ENCODE measurements around the gene GSTM2.
A peak's percentile ranks its signal among the peaks of the same experiment; 100 is the strongest.

The GSTM2 gene

DNA sequence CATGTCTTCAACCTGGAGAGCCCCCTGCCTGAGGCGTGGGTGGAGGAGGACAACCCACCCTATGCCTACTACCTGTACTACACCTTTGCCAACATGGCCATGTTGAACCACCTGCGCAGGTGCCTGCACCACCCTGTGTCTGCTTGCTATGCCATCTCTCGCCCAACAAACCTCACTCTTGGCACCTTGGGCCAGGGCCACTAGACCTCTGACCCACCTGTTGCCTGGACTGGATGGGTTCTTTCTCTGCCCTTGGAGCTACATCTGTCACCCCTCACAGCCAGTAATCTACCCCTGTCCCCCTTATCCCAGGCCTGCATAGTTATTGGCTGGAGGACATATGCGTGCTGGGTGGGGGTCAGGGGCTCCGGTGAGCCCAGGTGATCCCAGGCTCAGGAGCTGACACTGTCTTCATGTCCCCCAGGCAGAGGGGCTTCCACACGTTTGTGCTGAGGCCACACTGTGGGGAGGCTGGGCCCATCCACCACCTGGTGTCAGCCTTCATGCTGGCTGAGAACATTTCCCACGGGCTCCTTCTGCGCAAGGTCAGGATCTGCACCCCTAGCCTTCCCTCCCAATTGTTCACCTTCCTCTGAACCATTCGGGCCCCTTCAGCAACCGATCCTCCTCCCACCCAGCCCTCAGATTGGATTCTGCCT lies 38.4 kb upstream of the GSTM2 start:
- no peak for DNase-seq (ENCODE audit: extremely low read depth in 1 of 2, low read depth in 1 of 2)

GRCh38 chr1:109630081-109630897 lies 37.6 kb upstream of the GSTM2 start:
- DNase-seq (ENCODE audit: extremely low read depth in 1 of 2, low read depth in 1 of 2) = peak in 1 of 2 donors; percentile 33

- no peak for DNase-seq (ENCODE audit: extremely low read depth in 1 of 2, low read depth in 1 of 2)
Measured at GRCh38 chr1:109630898-109631512, 36.9 kb upstream of the GSTM2 start.

DNA sequence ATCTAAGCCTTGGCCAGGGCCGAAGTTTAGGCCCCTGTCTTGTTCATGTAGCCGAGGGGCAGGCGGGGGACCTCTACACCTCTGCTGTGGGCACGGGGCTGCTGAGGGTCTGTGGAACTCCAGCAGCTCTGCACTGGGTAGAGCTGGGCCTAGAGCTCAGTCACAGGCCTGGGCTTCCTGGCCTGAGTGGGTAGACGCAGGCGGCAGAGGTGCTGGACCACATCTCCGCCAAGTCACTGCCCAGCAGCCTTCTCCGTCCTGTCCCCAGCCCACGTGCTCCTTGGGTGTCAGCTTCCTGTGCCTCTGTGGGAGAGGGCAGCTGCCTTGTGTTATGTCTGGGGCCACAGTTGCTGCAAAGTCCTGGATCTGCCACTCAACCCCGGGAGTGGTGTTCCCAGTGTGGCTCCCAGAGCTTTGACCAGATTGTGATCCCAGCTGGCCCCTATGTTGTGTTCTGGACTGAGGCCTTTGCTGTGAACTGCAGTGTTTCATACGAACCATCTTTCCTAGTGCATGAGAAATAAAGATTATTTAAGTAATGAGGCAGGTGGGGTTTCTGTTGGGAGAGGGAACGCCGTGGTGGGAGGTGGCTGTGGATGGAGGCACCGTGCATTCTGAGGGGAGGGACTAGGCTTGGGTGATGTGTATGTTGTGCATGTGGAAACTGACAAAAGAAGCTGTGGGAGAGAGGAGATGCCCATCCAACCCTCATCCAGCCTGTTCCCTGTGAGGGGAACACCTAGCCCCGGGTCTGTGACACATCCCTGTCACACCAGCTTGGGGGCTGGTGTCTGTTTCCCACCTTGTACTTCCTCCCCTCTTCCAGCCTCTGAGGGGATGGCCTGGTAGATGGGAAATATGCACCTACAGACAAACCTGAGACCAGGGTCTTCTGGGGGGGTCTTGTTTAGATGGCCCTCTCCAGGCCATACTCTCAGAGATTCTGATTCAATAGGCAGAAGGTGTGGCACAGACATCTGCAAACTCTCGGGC lies 36.0 kb upstream of the GSTM2 start:
- DNase-seq (ENCODE audit: extremely low read depth in 1 of 2, low read depth in 1 of 2) = no peak

DNA sequence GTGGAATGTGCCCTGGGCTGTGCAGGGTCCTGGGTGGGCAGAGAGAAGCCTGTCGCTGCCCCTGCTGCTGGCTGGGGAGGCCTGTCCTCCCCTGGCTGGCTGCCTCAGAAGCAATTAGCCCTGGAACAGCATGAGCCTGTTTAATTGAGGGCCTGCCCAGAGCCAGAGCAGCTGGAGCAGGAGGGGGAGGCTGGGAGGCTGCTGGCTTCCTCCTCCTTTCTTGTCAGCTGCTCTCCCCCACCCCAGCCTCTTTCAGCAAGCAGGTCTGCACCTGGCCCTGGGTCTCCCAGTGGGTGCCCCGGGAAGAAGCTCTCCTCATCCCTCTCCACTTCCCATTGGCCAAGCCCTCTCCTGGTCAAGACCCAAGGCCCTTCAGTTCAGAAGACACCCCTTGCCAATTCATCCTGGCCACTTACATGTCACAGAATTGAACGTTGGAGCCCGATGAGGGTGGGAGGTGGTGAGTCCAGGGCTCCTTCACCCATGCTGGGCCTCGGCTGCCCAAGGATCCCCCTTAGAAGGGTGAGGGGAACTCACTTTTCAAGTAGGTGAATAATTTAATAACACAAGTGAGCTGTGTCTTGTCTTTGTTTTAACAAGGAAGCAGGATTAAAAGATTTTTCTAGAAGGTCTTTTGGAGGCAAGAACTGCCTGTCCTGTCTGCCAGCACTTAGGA lies 35.0 kb upstream of the GSTM2 start:
- no peak for DNase-seq (ENCODE audit: extremely low read depth in 1 of 2, low read depth in 1 of 2)

DNA sequence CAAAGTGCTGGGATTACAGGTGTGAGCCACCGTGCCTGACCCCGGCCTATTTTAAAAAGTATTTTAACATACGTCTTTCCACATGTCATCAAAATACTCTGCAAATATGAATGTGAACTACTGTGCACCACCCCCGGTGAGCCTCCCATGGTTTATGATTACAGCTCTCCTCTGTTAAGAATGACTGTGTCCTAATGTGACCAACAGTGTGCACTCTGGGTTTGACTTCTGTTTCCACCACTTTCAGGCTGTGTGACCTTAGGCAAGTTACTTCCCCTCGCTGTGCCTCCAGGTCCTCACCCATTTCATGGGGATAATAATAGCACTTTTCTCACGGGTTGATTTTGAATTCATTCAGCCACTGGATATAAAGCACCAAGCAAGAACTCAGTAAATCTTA lies 33.6 kb upstream of the GSTM2 start:
- no peak for DNase-seq (ENCODE audit: extremely low read depth in 1 of 2, low read depth in 1 of 2)

DNA sequence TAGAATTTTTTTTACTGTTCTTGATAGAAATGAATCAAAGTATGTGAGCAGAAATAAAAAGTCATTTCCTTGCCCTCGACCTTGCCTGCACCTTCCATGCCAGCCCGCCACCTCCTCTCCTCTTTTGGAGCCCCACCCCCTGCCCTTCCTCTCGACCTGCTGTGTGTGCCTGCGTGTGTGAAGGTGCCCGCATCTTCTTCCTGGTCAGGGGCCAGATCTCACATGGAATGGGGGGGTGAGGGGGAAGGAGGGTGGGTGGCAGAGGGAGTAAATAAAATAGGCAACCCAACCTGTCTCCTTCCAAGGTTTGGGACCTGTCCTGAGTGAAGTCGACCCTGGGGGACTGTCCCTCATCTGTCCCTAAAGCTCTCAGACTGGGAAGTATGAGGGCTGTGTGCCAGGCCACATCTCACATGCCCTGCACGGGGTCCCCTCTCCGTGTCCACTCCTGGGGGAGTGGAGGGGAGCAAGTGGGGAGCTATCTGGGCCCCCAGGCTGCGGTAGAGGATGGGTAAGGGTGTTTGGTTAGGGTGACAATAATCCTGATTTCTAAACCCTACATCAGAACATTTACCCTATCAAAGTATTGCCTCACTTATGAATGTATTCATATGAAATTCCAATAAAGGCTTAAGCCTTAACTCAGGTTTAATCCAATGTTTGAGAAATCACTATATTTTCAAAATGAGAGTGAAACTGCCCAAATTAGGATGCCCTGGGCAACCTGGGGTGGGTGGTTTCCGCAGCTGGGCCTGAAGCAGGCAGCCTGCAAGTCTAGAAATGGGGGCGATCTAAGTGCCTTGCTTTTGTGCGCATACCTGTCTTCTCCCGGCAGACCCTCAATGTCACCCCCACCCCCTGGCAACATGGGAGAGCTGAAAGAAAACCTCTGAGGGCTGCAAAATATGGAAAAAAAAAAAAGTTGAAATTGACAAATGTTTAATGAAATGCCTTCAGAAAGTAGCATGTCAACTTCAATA lies 32.8 kb upstream of the GSTM2 start:
- no peak for DNase-seq (ENCODE audit: extremely low read depth in 1 of 2, low read depth in 1 of 2)

- no peak for DNase-seq (ENCODE audit: extremely low read depth in 1 of 2, low read depth in 1 of 2)
Measured at GRCh38 chr1:109635862-109636200, 32.0 kb upstream of the GSTM2 start.

DNA sequence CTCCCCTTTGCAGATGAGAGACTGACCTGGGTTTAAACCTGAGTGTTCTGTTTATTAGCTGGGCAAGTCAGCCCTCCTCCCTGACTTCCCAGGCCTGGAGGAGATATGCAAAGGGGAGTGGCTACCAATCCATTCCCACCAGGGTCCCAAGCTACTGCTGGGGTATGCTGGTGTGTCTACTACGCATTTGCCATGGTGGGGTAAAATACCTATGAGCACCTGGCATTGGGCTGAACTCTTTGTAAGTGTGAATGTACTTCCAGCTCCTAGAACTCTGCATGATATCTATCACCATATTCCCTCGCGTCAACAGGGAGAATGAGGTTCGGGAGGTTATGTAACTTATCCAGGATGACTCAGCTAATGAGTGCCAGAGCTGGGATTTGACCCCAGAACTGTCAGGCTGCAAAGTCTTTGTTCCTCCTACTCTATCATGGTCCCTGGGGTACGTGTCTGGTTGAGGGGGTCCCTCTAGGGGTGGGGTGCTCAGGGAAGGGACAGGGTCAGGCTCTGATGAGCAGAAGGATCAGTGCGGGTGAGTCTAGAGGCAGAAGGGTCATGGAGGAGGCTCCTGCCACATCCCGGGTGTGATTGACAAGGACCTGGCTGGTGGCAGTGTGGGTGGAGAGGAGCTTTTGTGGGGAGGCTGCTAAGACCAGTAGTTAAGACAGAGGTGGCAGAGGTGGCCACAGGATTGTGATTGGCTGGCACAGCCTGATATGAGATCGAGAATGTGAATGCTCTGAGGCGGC lies 31.5 kb upstream of the GSTM2 start:
- DNase-seq (ENCODE audit: extremely low read depth in 1 of 2, low read depth in 1 of 2) = no peak

- no peak for DNase-seq (ENCODE audit: extremely low read depth in 1 of 2, low read depth in 1 of 2)
Measured at GRCh38 chr1:109637446-109637845, 30.4 kb upstream of the GSTM2 start.

DNA sequence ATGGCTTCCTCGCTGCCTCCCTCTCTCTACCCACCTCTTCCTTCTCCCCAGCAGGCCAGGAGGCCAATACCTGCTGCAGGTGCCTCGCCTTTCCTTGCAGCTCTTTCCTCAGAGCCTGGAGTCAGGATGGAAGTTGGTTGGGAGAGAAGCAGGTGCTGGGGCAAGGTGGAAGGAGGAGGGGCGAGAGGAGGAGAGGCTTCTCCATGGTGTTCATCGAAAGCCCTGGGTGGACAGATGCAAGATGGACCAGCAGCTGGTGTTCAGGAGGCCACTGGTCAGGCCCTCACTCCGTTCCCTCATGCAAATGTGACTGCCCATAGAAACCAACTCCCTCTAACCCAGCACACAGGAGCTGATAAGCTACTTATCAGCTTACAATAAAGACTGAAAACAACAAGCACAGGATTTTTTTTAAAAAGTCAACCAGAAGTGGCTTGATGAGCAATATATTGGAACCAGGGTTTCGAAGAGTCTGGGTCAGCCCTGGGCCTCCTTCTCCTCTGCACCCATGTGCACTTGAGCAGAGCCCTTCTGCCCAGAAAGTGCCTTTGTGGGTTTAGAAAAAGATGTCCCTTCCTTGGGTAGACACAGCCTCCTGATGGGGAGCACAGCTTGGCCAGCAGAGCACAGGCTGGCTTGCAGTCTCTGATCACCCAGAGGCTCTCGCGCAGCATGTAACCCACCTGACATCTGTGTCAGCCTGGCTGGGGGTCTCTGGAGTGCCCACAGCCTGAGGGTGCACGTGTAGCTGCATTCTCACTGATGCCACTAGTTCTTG lies 28.6 kb upstream of the GSTM2 start:
- no peak for DNase-seq (ENCODE audit: extremely low read depth in 1 of 2, low read depth in 1 of 2)

DNA sequence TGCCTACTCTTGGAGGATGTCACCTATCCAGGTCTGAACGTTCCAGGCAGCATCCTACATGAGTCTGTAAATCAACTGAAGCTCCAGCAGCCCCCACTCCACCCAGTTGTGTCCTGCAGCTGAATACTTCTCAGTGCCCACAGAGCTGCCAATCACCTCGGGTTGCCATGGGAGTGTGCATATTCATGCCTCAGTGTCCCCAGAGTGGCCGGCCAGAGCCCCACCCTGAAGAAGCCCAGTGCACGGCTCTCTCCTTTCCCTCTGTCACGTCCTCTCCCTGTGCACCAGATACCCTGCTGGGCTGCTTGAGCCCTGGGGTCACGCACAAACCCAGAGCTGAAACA lies 28.0 kb upstream of the GSTM2 start:
- DNase-seq (ENCODE audit: extremely low read depth in 1 of 2, low read depth in 1 of 2) = no peak

DNA sequence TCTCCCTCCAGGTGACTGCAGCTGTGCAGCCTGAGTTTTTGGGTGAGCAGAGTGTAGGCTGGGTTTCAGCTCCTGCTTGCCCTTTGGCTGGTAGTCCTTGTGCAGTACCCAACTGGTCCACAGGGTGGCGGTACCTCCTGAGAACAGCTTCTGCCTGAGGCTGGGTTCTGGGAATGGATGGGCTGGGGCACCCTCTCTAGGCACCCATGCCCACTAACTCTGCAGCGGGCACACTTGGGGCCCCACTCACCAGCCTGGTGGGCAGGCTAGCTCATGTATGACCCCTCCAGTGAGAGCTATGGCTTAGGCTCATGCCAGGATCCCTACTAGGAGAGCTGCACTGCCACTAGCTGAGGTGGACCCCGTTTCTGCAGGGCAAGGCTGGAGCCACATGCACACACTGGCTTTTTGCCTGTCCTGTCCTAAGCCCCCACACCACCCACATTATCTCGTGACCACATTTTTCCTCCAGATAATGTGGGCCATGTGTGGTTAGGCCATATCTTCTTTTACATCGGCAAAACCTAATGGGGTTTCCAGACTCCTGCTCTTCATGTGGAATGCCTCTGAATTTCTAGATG lies 27.5 kb upstream of the GSTM2 start:
- DNase-seq (ENCODE audit: extremely low read depth in 1 of 2, low read depth in 1 of 2) = peak; percentile 68 to 86

DNA sequence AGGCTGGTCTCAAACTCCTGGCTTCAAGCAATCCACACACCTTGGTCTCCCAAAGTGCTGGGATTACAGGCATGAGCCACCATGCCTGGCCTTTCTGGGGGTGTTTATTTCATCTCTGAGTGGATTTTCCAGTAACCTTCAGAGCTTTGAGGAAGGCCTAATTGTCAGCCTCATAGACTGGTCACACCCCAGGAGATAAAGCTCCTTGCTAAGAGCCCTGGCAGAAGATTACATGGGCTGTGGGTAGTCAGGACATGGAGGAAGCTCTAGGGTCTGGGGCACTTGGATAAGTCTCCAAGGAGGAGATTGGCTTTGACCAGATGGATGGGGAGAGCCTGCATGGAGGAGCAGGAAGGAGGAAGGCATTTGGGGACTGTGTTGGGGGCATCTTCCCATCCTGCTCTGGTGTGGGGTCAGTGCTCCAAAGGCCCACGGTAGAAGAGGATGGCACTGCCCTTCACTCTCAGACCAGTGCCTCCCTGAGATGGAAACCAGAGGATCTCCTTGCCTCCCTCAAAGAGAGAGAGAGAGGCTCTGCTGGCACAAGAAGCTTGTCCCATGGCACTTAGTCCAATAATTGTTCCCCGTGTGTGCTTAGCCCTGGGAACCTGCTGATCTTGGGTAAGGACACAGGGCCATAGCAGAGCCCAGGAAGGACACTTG lies 26.6 kb upstream of the GSTM2 start:
- DNase-seq (ENCODE audit: extremely low read depth in 1 of 2, low read depth in 1 of 2) = no peak

DNA sequence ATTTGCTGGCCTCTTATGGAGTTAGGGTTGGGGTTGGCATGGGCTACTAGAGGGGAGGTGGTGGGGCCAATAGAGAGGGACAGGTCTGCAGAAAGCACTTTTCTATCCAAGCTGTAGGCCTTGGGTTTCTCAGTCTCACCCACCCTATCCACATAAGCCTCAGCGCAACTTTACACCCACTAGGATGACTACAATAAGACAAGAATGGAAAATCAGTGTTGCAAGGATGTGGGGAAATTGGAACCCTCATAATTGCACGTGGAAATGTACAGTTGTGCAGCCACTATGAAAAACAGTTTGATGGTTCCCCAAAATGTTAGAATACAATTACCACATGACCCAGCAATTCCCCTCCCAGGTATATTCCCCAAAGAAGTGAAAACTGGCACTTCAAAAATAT lies 26.0 kb upstream of the GSTM2 start:
- no peak for DNase-seq (ENCODE audit: extremely low read depth in 1 of 2, low read depth in 1 of 2)

DNA sequence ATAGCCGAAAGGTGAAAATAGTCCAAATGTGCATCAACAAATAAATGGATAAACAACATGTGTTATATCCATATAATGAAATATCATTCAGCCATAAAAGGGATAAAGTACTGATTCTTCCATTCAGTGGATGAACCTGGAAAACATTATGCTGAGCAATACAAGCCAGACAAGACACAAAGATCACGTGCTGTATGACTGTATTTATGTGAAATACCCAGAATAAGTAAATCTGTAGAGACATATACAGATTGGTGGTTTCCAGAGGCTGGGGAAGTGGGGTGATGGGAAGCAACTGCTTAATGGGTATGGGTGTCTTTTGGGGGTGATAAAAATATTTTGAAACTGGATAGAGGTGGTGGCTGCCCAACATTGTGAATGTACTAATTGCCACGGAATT lies 25.2 kb upstream of the GSTM2 start:
- DNase-seq (ENCODE audit: extremely low read depth in 1 of 2, low read depth in 1 of 2) = no peak
